Endodermal cell (in vitro differentiated cells): Measurements from ENCODE around the gene GALNT5. TPM values are rescaled to one million over a fixed set of nuclear protein-coding genes. Genes with fewer than 3 reads are reported as not detected.

ENCODE experiments used
- DNase-seq: peaks from one replicate; pipeline ENCODE4 v3.0.0-alpha.2; 2017
- H3K27ac ChIP-seq: 2 replicates; pipeline ENCODE4 v1.5.1; 2013; ENCODE audit warnings: mild to moderate bottlenecking, low read depth, low read length, moderate library complexity
- H3K27me3 ChIP-seq: 2 replicates; pipeline ENCODE4 v1.6.1; 2013; ENCODE audit warnings: mild to moderate bottlenecking, low read length, moderate library complexity; ENCODE audit not compliant: insufficient read depth, control insufficient read depth, poor library complexity, severe bottlenecking
- H3K36me3 ChIP-seq: 2 replicates; pipeline ENCODE4 v1.7.0; 2013; ENCODE audit warnings: mild to moderate bottlenecking, low read length, moderate library complexity; ENCODE audit not compliant: control insufficient read depth, insufficient read depth
- H3K4me1 ChIP-seq: one replicate; pipeline ENCODE4 v1.7.0; 2013; ENCODE audit warnings: low read length; ENCODE audit not compliant: control insufficient read depth, insufficient read depth
- H3K4me3 ChIP-seq: 2 replicates; pipeline ENCODE4 v1.5.1; 2013; ENCODE audit warnings: mild to moderate bottlenecking, low read length, moderate library complexity
- H3K9ac ChIP-seq: 2 replicates; pipeline ENCODE4 v1.6.1; 2013; ENCODE audit warnings: mild to moderate bottlenecking, low read length, moderate library complexity; ENCODE audit not compliant: poor library complexity, severe bottlenecking; ENCODE audit errors: extremely low read depth
- H3K9me3 ChIP-seq: 2 replicates; pipeline ENCODE4 v1.6.1; 2013; ENCODE audit warnings: mild to moderate bottlenecking, low read length, moderate library complexity; ENCODE audit not compliant: control insufficient read depth
- H3K27ac Mint-ChIP-seq: 2 replicates; pipeline ENCODE4 v1.8.0; 2020; ENCODE audit warnings: mixed read lengths
- H3K27me3 Mint-ChIP-seq: 2 replicates; pipeline ENCODE4 v1.8.0; 2021; ENCODE audit warnings: mild to moderate bottlenecking, mixed read lengths; ENCODE audit not compliant: insufficient read depth
- H3K36me3 Mint-ChIP-seq: 2 replicates; pipeline ENCODE4 v1.8.0; 2020; ENCODE audit warnings: low read depth, mixed read lengths
- H3K4me1 Mint-ChIP-seq: 2 replicates; pipeline ENCODE4 v1.8.0; 2020; ENCODE audit warnings: mixed read lengths
- H3K4me3 Mint-ChIP-seq: 2 replicates; pipeline ENCODE4 v1.8.0; 2020; ENCODE audit warnings: mild to moderate bottlenecking, moderate library complexity, mixed read lengths
- H3K9me3 Mint-ChIP-seq: 2 replicates; pipeline ENCODE4 v1.8.0; 2020; ENCODE audit warnings: mild to moderate bottlenecking, mixed read lengths
- WGBS, 2 experiments: methylation state at CpG; one replicate each; pipeline versions ENCODE4 v1.1.5 to v1.1.7; 2013; ENCODE audit warnings: missing lambda C conversion rate in 2 of 2, mixed read lengths in 1 of 2; ENCODE audit not compliant: insufficient coverage in 1 of 2, insufficient read length in 1 of 2; 5-methylcytosine and 5-hydroxymethylcytosine counted together
- total RNA-seq, 2 donors: library from RNA; stranded (reverse); fragmentation: NEBNext Ultra II Directional in 1 of 2; extraction: Animal tissue kit (Norgen Biotek cat#: 25700) in 1 of 2; gene quantifications; 2 replicates in 1 of 2; 3 replicates in 1 of 2; pipeline ENCODE4 v1.2.1, GENCODE V29; 2021
- TF ChIP-seq, protein P1 (sequence below): fragments of 200-600 bp; sonication (generic); conservative IDR thresholded peaks from 2 replicates; pipeline ENCODE4 v1.5.0; 2021; ENCODE audit warnings: antibody characterized with exemption, mild to moderate bottlenecking

Gene GALNT5
- total RNA-seq, 2 donors from 2014 or later: 0.11 TPM; not detected in 1

DNA sequence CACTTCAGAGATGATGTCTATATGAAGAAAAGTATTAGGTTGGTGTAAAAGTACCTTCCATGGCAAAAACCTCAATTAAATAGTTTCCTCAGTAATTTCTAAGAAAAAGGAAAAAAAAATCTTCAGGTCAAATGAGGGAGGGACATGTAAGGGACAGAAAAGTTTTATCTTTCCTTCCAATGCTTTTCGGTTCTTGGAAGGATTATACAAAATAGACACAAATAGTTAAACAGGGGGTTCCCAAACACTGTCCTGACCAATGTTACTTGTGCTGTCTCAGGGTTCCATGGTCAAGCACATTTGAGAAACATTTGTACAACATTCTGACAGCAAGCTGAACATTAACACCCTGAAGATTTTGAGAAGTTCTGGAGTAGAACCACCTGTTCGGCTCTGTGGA, 46.1 kb downstream of the GALNT5 start:
- no peak overlapping the region for H3K27ac Mint-ChIP-seq
- 0 to 44% methylated on average over 1 to 2 of the region's 2 CpGs for WGBS, 2 experiments
- Histone ChIP-seq H3K4me3 (no peak overlapping the region), H3K9me3 (no peaks in the 10 kb centered on the region), H3K27ac (no peak overlapping the region), H3K36me3 (no peaks in the 10 kb centered on the region), H3K9ac (no peak overlapping the region), H3K27me3 (no peaks in the 10 kb centered on the region), H3K4me1 (peaks cover 11% of the 10 kb centered on the region)
- TF ChIP-seq, protein P1, sequence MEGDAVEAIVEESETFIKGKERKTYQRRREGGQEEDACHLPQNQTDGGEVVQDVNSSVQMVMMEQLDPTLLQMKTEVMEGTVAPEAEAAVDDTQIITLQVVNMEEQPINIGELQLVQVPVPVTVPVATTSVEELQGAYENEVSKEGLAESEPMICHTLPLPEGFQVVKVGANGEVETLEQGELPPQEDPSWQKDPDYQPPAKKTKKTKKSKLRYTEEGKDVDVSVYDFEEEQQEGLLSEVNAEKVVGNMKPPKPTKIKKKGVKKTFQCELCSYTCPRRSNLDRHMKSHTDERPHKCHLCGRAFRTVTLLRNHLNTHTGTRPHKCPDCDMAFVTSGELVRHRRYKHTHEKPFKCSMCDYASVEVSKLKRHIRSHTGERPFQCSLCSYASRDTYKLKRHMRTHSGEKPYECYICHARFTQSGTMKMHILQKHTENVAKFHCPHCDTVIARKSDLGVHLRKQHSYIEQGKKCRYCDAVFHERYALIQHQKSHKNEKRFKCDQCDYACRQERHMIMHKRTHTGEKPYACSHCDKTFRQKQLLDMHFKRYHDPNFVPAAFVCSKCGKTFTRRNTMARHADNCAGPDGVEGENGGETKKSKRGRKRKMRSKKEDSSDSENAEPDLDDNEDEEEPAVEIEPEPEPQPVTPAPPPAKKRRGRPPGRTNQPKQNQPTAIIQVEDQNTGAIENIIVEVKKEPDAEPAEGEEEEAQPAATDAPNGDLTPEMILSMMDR: no peak
- peaks cover 19% of the 10 kb centered on the region for H3K4me1 Mint-ChIP-seq
- H3K27me3 Mint-ChIP-seq: no peaks in the 10 kb centered on the region
- no peaks in the 10 kb centered on the region for H3K9me3 Mint-ChIP-seq
- DNase-seq: no peak
- no peaks in the 10 kb centered on the region for H3K36me3 Mint-ChIP-seq
- H3K4me3 Mint-ChIP-seq: no peak overlapping the region

DNA sequence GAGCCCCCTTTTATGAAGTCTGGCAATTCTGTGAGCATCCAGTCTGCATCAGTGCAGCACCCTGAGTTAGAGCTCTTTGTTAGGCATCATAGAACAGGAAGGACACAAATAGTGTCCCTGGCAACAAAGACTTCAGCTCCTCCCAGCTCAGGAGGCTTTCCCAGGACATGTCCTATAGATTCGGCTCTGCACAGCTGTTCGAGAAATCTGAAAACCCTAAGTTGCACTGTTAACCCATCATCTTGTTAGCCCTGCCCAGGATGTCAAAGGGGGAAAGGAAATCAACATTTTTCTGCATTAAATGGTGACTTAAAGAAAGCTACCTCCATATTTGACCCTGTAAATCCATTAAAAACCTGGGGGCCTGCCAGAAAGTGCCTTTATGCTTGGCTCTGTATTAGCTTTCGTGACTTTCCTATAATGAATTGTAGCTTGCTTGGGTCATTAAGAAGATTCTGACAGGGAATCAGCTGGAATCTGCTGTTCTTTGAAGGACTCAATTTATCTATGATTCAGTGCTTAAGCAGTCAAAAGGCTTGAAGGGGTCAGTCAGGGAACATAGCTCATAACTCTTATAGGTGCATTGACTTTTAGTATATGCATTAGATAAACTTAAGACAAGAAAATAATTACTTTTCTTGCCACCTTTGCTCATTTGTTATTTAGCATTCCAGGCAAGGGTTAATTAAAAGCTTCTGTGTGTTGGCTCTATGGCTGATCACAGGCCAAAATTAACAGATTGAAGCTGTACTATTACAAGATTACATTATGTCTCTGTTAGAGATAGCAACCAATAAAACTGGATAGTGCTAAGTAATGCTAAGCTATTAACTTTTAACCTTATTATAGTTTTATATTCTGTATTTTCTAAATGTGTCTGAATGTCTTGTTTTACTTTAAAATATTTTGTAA, 47.6 kb downstream of the GALNT5 start:
- 58 to 86% methylated on average over 1 to 3 of the region's 3 CpGs for WGBS, 2 experiments

DNA sequence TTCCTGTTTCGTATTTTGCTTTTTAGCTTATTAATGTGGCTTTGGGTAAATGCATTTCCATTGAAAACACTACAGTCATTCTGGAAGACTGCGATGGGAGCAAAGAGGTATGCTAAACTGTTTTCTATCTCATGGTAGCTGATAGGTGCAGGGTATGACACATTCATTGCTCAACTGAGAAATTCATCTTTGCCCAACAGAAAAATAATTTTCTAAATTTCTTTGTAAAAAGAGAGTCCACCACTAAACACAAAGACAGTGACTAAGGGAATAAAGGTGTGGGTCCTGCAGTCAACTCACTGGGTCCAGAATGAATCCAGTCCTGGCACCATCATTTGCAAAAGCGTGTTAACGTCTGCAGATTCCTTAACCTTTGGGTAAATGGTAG, 48.2 kb downstream of the GALNT5 start:
- no peak overlapping the region for H3K27ac Mint-ChIP-seq
- no peak overlapping the region for H3K4me3 ChIP-seq
- no peaks in the 10 kb centered on the region for H3K27me3 ChIP-seq
- H3K27ac ChIP-seq: no peak overlapping the region
- DNase-seq: no peak
- H3K9ac ChIP-seq: no peak overlapping the region
- H3K9me3 Mint-ChIP-seq: no peaks in the 10 kb centered on the region
- H3K4me1 ChIP-seq: peaks cover 11% of the 10 kb centered on the region
- TF ChIP-seq, protein P1: no peak
- no peaks in the 10 kb centered on the region for H3K36me3 Mint-ChIP-seq
- H3K9me3 ChIP-seq: no peaks in the 10 kb centered on the region
- no peak overlapping the region for H3K4me3 Mint-ChIP-seq
- no peaks in the 10 kb centered on the region for H3K27me3 Mint-ChIP-seq
- no peaks in the 10 kb centered on the region for H3K36me3 ChIP-seq
- peaks cover 25% of the 10 kb centered on the region for H3K4me1 Mint-ChIP-seq
- WGBS, 2 experiments: 94 to 95% methylated on average over 3 to 4 of the region's 4 CpGs

More for the DNA sequence above, 47.6 kb downstream of the GALNT5 start:
- TF ChIP-seq, protein P1: no peak
- Mint-ChIP-seq H3K9me3 (no peaks in the 10 kb centered on the region), H3K27me3 (no peaks in the 10 kb centered on the region), H3K4me3 (no peak overlapping the region), H3K27ac (no peak overlapping the region), H3K4me1 (peaks cover 25% of the 10 kb centered on the region), H3K36me3 (no peaks in the 10 kb centered on the region)
- Histone ChIP-seq H3K4me1 (peaks cover 11% of the 10 kb centered on the region), H3K27ac (no peak overlapping the region), H3K9ac (no peak overlapping the region), H3K27me3 (no peaks in the 10 kb centered on the region), H3K36me3 (no peaks in the 10 kb centered on the region), H3K9me3 (no peaks in the 10 kb centered on the region), H3K4me3 (no peak overlapping the region)
- DNase-seq: no peak
